ENCODE results near the gene DSCAM.

Gene DSCAM

GRCh38 chr21:40507978-40508377, 339.0 kb downstream of the DSCAM start:
- no peak for TF ChIP-seq CREB1 (IDR thresholded peaks at IDR 0.05; ENCODE audit: low read depth)
- no peak for TF ChIP-seq YY1 (IDR thresholded peaks at IDR 0.05; ENCODE audit: low read depth)
- no peak for TF ChIP-seq EGR1 (IDR thresholded peaks at IDR 0.05)
- no peak for TF ChIP-seq TAF1 (IDR thresholded peaks at IDR 0.05; ENCODE audit: low read depth)
- no peak for TF ChIP-seq EP300 (IDR thresholded peaks at IDR 0.05; ENCODE audit: borderline replicate concordance)
- TF ChIP-seq TCF12 (IDR thresholded peaks at IDR 0.05; ENCODE audit: low read depth) = no peak
- TF ChIP-seq TEAD4 (IDR thresholded peaks at IDR 0.05) = no peak
- TF ChIP-seq, protein P1, sequence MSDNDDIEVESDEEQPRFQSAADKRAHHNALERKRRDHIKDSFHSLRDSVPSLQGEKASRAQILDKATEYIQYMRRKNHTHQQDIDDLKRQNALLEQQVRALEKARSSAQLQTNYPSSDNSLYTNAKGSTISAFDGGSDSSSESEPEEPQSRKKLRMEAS (IDR thresholded peaks at IDR 0.05) = no peak
- no peak for TF ChIP-seq USF1 (IDR thresholded peaks at IDR 0.05)
- no peak for TF ChIP-seq ZBTB7A (IDR thresholded peaks at IDR 0.05; ENCODE audit: low read depth)
- no peak for TF ChIP-seq FOXM1 (IDR thresholded peaks at IDR 0.05; ENCODE audit: borderline replicate concordance, low read depth)
- no peak for TF ChIP-seq RAD21 (IDR thresholded peaks at IDR 0.05; ENCODE audit: low read depth)
- TF ChIP-seq CEBPB (IDR thresholded peaks at IDR 0.05) = no peak
- no peak for TF ChIP-seq NFIC (IDR thresholded peaks at IDR 0.05)
- TF ChIP-seq, protein P2, sequence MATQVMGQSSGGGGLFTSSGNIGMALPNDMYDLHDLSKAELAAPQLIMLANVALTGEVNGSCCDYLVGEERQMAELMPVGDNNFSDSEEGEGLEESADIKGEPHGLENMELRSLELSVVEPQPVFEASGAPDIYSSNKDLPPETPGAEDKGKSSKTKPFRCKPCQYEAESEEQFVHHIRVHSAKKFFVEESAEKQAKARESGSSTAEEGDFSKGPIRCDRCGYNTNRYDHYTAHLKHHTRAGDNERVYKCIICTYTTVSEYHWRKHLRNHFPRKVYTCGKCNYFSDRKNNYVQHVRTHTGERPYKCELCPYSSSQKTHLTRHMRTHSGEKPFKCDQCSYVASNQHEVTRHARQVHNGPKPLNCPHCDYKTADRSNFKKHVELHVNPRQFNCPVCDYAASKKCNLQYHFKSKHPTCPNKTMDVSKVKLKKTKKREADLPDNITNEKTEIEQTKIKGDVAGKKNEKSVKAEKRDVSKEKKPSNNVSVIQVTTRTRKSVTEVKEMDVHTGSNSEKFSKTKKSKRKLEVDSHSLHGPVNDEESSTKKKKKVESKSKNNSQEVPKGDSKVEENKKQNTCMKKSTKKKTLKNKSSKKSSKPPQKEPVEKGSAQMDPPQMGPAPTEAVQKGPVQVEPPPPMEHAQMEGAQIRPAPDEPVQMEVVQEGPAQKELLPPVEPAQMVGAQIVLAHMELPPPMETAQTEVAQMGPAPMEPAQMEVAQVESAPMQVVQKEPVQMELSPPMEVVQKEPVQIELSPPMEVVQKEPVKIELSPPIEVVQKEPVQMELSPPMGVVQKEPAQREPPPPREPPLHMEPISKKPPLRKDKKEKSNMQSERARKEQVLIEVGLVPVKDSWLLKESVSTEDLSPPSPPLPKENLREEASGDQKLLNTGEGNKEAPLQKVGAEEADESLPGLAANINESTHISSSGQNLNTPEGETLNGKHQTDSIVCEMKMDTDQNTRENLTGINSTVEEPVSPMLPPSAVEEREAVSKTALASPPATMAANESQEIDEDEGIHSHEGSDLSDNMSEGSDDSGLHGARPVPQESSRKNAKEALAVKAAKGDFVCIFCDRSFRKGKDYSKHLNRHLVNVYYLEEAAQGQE (IDR thresholded peaks at IDR 0.05; ENCODE audit: low read depth) = no peak

DNA sequence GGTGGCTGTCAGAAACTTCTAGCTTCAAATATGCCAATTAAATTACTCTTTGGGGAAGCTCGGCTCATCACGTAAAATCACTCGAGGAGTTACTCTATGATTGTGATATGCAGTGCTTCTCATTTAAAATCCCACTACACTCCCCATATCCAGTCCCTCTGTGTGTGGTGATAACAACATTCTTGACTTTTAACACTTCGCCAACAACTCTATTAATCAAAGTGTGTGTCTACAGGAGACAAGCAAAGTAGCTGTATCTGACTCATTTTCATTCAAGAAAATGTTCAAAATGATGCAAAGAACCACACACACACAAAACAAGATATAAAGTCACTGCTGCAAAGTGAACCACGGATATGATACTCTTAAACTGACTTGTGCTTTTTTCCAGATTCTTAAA, 341.3 kb downstream of the DSCAM start:
- no peak for TF ChIP-seq TEAD4 (IDR thresholded peaks at IDR 0.05)
- TF ChIP-seq EGR1 (IDR thresholded peaks at IDR 0.05) = no peak
- TF ChIP-seq, protein P1 (IDR thresholded peaks at IDR 0.05) = no peak
- no peak for TF ChIP-seq EP300 (IDR thresholded peaks at IDR 0.05; ENCODE audit: borderline replicate concordance)

GRCh38 chr21:40505244-40505643, 341.7 kb downstream of the DSCAM start:
- TF ChIP-seq YY1 (IDR thresholded peaks at IDR 0.05; ENCODE audit: low read depth) = no peak
- TF ChIP-seq, protein P1 (IDR thresholded peaks at IDR 0.05) = no peak
- TF ChIP-seq EP300 (IDR thresholded peaks at IDR 0.05; ENCODE audit: borderline replicate concordance) = no peak
- no peak for TF ChIP-seq NFIC (IDR thresholded peaks at IDR 0.05)
- no peak for TF ChIP-seq RAD21 (IDR thresholded peaks at IDR 0.05; ENCODE audit: low read depth)
- TF ChIP-seq TAF1 (IDR thresholded peaks at IDR 0.05; ENCODE audit: low read depth) = no peak
- no peak for TF ChIP-seq USF1 (IDR thresholded peaks at IDR 0.05)
- TF ChIP-seq CEBPB (IDR thresholded peaks at IDR 0.05) = no peak
- no peak for TF ChIP-seq EGR1 (IDR thresholded peaks at IDR 0.05)
- TF ChIP-seq ZBTB7A (IDR thresholded peaks at IDR 0.05; ENCODE audit: low read depth) = no peak
- TF ChIP-seq FOXM1 (IDR thresholded peaks at IDR 0.05; ENCODE audit: borderline replicate concordance, low read depth) = no peak
- no peak for TF ChIP-seq TCF12 (IDR thresholded peaks at IDR 0.05; ENCODE audit: low read depth)
- TF ChIP-seq CREB1 (IDR thresholded peaks at IDR 0.05; ENCODE audit: low read depth) = no peak
- TF ChIP-seq TEAD4 (IDR thresholded peaks at IDR 0.05) = no peak
- TF ChIP-seq, protein P2 (IDR thresholded peaks at IDR 0.05; ENCODE audit: low read depth) = no peak

DNA sequence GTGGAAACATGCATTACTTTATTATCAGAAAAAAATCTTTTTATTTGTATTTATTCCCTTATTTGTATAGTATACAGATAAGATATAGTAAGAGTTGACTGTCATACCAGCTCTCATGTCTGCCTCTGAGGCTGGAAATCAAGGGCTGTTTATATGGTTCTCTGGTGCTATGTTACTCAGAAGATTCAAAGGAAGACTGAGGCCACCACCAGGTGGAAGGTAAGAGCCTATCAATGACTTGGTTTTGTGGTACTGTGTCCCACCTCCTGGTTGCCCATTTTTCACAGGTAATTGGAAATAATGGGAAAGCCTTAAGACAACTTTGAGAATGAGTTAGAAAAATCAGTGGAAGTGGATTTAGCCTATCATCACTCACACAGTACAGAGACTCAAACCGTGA, 342.1 kb downstream of the DSCAM start:
- TF ChIP-seq TEAD4 (IDR thresholded peaks at IDR 0.05) = no peak
- no peak for TF ChIP-seq USF1 (IDR thresholded peaks at IDR 0.05)
- TF ChIP-seq, protein P1 (IDR thresholded peaks at IDR 0.05) = no peak
- TF ChIP-seq ZBTB7A (IDR thresholded peaks at IDR 0.05; ENCODE audit: low read depth) = no peak
- TF ChIP-seq CEBPB (IDR thresholded peaks at IDR 0.05) = no peak
- TF ChIP-seq YY1 (IDR thresholded peaks at IDR 0.05; ENCODE audit: low read depth) = no peak
- TF ChIP-seq EGR1 (IDR thresholded peaks at IDR 0.05) = no peak
- TF ChIP-seq NFIC (IDR thresholded peaks at IDR 0.05) = no peak
- no peak for TF ChIP-seq TAF1 (IDR thresholded peaks at IDR 0.05; ENCODE audit: low read depth)
- no peak for TF ChIP-seq FOXM1 (IDR thresholded peaks at IDR 0.05; ENCODE audit: borderline replicate concordance, low read depth)
- TF ChIP-seq RAD21 (IDR thresholded peaks at IDR 0.05; ENCODE audit: low read depth) = no peak
- TF ChIP-seq, protein P2 (IDR thresholded peaks at IDR 0.05; ENCODE audit: low read depth) = no peak
- TF ChIP-seq TCF12 (IDR thresholded peaks at IDR 0.05; ENCODE audit: low read depth) = no peak
- TF ChIP-seq CREB1 (IDR thresholded peaks at IDR 0.05; ENCODE audit: low read depth) = no peak
- TF ChIP-seq EP300 (IDR thresholded peaks at IDR 0.05; ENCODE audit: borderline replicate concordance) = no peak

Measured in Ishikawa (cell line).